Activated CD8-positive, alpha-beta T cell treated with anti-CD3 and anti-CD28 coated beads, Interleukin-2, amount 10 ng/mL, durations not matched to agents 7 days and 5 days (primary cell): Measurements from ENCODE around the gene CYP4F12. TPM values are rescaled to one million over a fixed set of nuclear protein-coding genes. Genes with fewer than 3 reads are reported as not detected.
A peak's percentile ranks its signal among the peaks of the same experiment; 100 is the strongest.
"Not testable (repeated sequence)": the region's sequence is repeated elsewhere in the genome, so short reads cannot be mapped to it uniquely, and the experiment has no call there.

Source experiments
- ATAC-seq: fragments of 150-1000 bp; cut with Tn5 transposase; one replicate; pipeline ENCODE4 v1.10.0; 2021; ENCODE audit warnings: moderate library complexity
- CTCF ChIA-PET: fragments of 350-600 bp; sonication (Branson Sonifier 250); formaldehyde crosslinking; loops from one replicate; lab custom pipeline; 2021; ENCODE audit warnings: antibody characterized with exemption; lab: Charles Lee
- POLR2A ChIA-PET: fragments of 350-600 bp; sonication (Branson Sonifier 250); formaldehyde crosslinking; loops from one replicate; lab custom pipeline; 2021; ENCODE audit warnings: antibody characterized with exemption; lab: Charles Lee
- DNase-seq: peaks from one replicate; pipeline ENCODE4 v3.0.0-alpha.2; 2020
- H3K27ac Mint-ChIP-seq: one replicate; pipeline ENCODE4 v1.8.0; 2021; ENCODE audit warnings: mild to moderate bottlenecking, mixed read lengths
- H3K27me3 Mint-ChIP-seq: one replicate; pipeline ENCODE4 v1.8.0; 2021; ENCODE audit warnings: low read depth, mixed read lengths
- H3K36me3 Mint-ChIP-seq: one replicate; pipeline ENCODE4 v1.8.0; 2021; ENCODE audit warnings: low read depth, mixed read lengths
- H3K4me1 Mint-ChIP-seq: one replicate; pipeline ENCODE4 v1.8.0; 2021; ENCODE audit warnings: low read depth, mixed read lengths
- H3K4me3 Mint-ChIP-seq: one replicate; pipeline ENCODE4 v1.8.0; 2021; ENCODE audit warnings: mild to moderate bottlenecking, mixed read lengths
- H3K9me3 Mint-ChIP-seq: one replicate; pipeline ENCODE4 v1.8.0; 2022; ENCODE audit warnings: mixed read lengths; ENCODE audit not compliant: insufficient read depth
- total RNA-seq, 2 experiments: library from RNA; stranded (reverse); gene quantifications; one replicate each; pipeline ENCODE4 v1.2.3, GENCODE V29; 2021

CYP4F12 gene
- total RNA-seq, 2 experiments from 2014 or later: not detected

DNA sequence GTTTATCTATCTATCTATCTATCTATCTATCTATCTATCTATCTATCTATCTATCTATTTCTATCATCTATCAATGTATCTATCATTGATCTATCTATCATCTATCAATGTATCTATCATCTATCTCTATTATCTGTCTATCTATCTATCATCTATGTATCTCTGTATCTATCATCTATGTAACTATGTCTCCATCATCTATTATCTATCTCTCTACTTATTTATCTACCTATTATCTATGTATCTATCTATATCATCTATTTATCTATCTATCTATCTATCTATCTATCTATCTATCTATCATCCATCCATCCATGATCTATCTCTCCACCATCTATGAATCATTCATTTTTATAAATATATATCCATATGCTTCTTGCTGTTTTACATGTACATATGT, 16.4 kb upstream of the CYP4F12 start:
- Mint-ChIP-seq H3K9me3 (no peaks in the 10 kb centered on the region), H3K36me3 (no peaks in the 10 kb centered on the region), H3K4me1 (no peaks in the 10 kb centered on the region), H3K27me3 (peaks cover 13% of the 10 kb centered on the region), H3K27ac (no peak overlapping the region), H3K4me3 (no peak overlapping the region)
- POLR2A ChIA-PET: interaction anchor here (0.6 kb wide), 1 partner anchor 259 kb away, joined by 3 read pairs; no protein-coding TSS in a partner anchor
- no peak for DNase-seq
- no peak for ATAC-seq
- CTCF ChIA-PET: no interaction called here

DNA sequence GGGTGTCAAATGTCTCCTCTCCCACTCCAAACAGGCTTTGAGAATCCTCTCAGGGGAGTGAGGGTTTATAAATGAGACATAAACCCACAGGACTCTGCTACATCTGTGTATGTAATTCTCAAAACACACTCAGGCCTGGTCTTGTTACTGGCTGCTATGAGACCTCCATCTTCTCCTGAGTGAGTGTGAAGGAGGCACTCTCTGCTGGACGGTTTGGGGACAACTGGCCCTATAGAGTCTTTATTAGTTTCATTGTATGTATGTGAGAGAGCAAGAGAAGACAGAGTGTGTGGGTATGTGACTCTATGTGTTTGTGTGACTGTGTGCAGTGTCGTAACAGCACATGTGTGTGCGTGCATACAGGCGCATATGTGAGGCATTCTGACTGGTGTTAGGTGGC, 9.6 kb upstream of the CYP4F12 start:
- no peak for ATAC-seq

DNA sequence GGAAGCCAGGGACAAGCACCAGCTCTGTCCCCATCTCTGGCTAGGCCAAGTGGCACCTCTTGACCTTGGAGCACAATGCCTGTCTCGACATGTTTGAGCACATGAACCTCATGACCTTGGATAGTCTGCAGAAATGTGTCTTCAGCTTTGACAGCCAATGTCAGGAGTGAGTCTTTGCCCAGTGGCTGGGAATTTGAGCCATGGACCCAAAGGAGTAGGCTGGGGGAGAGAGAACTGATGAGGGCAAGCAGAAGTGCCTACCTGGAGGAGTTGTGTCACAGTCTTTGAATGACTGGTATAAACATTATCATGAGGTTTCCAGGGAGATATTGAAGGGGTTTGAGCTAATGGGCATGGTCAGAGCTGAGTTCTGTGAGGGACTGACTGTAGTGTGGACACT, 6.7 kb upstream of the CYP4F12 start:
- ATAC-seq: no peak
- Mint-ChIP-seq H3K36me3 (no peaks in the 10 kb centered on the region), H3K27me3 (peaks cover 4% of the 10 kb centered on the region), H3K9me3 (no peaks in the 10 kb centered on the region), H3K4me3 (no peak overlapping the region), H3K27ac (no peak overlapping the region), H3K4me1 (no peaks in the 10 kb centered on the region)
- ChIA-PET POLR2A (no interaction called here), CTCF (no interaction called here)
- no peak for DNase-seq

More for the DNA sequence above, 9.6 kb upstream of the CYP4F12 start:
- Mint-ChIP-seq H3K9me3 (no peaks in the 10 kb centered on the region), H3K4me1 (no peaks in the 10 kb centered on the region), H3K4me3 (no peak overlapping the region), H3K27me3 (peaks cover 4% of the 10 kb centered on the region), H3K36me3 (no peaks in the 10 kb centered on the region), H3K27ac (no peak overlapping the region)
- POLR2A ChIA-PET: no interaction called here
- DNase-seq: no peak
- CTCF ChIA-PET: no interaction called here

DNA sequence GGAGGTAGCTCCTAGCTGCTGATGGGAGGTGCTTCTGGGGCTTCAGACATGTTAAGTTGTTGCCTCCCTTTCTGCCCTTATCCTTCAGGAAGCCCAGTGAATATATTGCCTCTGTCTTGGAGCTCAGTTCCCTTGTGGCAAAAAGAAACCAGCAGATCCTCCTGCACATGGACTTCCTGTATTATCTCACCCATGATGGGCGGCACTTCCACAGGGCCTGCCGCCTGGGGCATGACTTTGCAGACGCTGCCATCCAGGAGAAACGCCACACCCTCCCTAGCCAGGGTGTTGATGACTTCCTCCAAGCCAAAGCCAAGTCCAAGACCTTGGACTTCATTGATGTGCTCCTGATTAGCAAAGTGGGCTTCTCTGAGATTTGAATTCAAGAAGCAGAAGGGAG, 6.0 kb upstream of the CYP4F12 start:
- ChIA-PET CTCF (no interaction called here), POLR2A (interaction anchor here (0.6 kb wide), 1 partner anchor 9 kb away, joined by 4 read pairs; no protein-coding TSS in a partner anchor)
- no peak overlapping the region for H3K27ac Mint-ChIP-seq
- H3K4me1 Mint-ChIP-seq: no peaks in the 10 kb centered on the region
- peaks cover 4% of the 10 kb centered on the region for H3K27me3 Mint-ChIP-seq
- no peaks in the 10 kb centered on the region for H3K36me3 Mint-ChIP-seq
- no peaks in the 10 kb centered on the region for H3K9me3 Mint-ChIP-seq
- no peak overlapping the region for H3K4me3 Mint-ChIP-seq
- ATAC-seq: no peak
- no peak for DNase-seq

GRCh38 chr19:15669440-15669839, 3.4 kb upstream of the CYP4F12 start:
- ATAC-seq (no peak), DNase-seq (no peak)
- Mint-ChIP-seq H3K27ac (no peak overlapping the region), H3K36me3 (no peaks in the 10 kb centered on the region), H3K9me3 (no peaks in the 10 kb centered on the region), H3K4me3 (no peak overlapping the region), H3K27me3 (no peaks in the 10 kb centered on the region), H3K4me1 (no peaks in the 10 kb centered on the region)
- ChIA-PET POLR2A (no interaction called here), CTCF (no interaction called here)

GRCh38 chr19:15669891-15670290, 3.0 kb upstream of the CYP4F12 start:
- Mint-ChIP-seq H3K9me3 (no peaks in the 10 kb centered on the region), H3K27me3 (no peaks in the 10 kb centered on the region), H3K4me3 (no peak overlapping the region), H3K27ac (no peak overlapping the region), H3K4me1 (no peaks in the 10 kb centered on the region), H3K36me3 (no peaks in the 10 kb centered on the region)
- POLR2A ChIA-PET: no interaction called here
- DNase-seq (no peak), ATAC-seq (no peak)
- CTCF ChIA-PET: no interaction called here

GRCh38 chr19:15671237-15671821, 1.6 kb upstream of the CYP4F12 start:
- Mint-ChIP-seq H3K27me3 (no peaks in the 10 kb centered on the region), H3K27ac (no peak overlapping the region), H3K36me3 (no peaks in the 10 kb centered on the region), H3K9me3 (no peaks in the 10 kb centered on the region), H3K4me3 (no peak overlapping the region), H3K4me1 (no peaks in the 10 kb centered on the region)
- ATAC-seq (no peak), DNase-seq (no peak)
- ChIA-PET CTCF (no interaction called here), POLR2A (no interaction called here)

DNA sequence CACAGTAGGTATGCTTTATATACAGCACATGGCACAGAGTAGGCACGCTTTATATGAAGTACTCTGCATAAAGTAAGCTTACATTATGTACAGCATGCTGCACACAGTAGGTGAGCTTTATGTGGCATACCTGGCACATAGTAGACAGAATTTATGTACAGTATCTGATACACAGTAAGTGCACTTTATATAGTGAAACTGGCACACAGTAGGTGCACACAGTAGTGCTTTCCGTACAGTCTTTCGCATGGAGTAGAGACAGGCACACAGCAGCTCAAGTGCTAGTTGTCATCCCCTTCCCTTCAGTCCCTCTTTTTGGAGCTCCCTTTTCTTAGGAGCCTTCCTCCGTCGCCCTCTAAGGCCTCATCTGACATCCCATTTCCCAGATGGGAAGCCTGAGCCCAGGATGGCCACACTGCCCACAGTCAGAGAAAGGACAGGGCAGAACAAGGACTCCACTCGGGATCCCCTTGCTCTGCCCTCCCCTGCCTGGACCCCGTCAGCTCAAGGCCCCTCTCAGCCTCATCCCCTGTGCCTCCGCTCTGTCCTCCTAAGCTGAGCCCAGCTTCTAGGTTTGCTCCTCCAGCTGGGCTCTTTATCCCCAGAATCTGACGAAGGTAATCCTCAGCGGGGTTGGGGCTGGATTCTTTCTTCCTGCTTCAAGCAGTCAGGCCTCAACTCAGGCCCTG, 852 bp upstream of the CYP4F12 start:
- Mint-ChIP-seq H3K27ac (no peak overlapping the region), H3K9me3 (no peaks in the 10 kb centered on the region), H3K27me3 (no peaks in the 10 kb centered on the region), H3K36me3 (no peaks in the 10 kb centered on the region), H3K4me1 (no peaks in the 10 kb centered on the region), H3K4me3 (no peak overlapping the region)
- no peak for ATAC-seq
- ChIA-PET CTCF (no interaction called here), POLR2A (no interaction called here)
- DNase-seq: no peak

DNA sequence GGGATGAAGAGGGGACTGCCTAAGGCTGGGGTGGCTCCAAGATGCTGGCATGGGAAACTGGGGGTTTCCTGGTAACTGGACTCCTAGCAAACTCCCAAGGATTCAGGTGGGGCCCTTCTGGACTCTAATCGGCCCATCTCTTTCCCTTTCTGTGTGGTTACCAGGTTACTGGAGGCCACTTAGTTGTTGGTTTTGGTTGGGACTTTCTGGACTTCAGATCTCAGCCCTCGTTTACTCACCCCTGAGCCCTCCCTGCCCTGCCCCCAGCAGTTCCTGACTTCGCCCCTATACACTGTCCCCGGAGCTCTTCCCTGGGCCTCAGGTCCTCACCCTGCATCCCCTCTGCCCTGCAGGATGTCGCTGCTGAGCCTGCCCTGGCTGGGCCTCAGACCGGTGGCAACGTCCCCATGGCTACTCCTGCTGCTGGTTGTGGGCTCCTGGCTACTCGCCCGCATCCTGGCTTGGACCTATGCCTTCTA, 328 bp downstream of the CYP4F12 start:
- Mint-ChIP-seq H3K4me3 (no peak overlapping the region), H3K27me3 (no peaks in the 10 kb centered on the region), H3K27ac (no peak overlapping the region), H3K36me3 (no peaks in the 10 kb centered on the region), H3K4me1 (no peaks in the 10 kb centered on the region), H3K9me3 (no peaks in the 10 kb centered on the region)
- ChIA-PET POLR2A (no interaction called here), CTCF (no interaction called here)
- peak; percentile 8 for ATAC-seq
- no peak for DNase-seq

DNA sequence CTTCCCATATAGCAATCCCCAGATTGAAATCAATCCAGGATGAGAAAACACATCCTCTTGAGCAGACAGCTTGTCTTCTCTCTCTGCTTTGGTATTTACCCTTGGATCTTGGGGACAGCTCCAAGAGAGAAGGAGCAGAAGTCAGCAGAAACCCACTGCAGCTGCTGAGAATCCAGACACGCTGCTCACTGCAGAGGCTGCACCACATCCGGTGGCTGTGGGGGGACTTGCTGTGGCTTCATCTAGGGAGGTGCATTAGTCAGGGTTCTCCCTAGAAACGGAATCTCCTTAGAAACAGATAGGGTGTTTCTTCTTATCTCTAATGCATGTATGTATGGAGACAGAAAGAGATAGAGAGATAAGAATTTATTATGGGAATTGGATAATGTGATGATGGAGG, 2.7 kb downstream of the CYP4F12 start:
- POLR2A ChIA-PET: no interaction called here
- H3K27me3 Mint-ChIP-seq: no peaks in the 10 kb centered on the region
- H3K9me3 Mint-ChIP-seq: no peaks in the 10 kb centered on the region

DNA sequence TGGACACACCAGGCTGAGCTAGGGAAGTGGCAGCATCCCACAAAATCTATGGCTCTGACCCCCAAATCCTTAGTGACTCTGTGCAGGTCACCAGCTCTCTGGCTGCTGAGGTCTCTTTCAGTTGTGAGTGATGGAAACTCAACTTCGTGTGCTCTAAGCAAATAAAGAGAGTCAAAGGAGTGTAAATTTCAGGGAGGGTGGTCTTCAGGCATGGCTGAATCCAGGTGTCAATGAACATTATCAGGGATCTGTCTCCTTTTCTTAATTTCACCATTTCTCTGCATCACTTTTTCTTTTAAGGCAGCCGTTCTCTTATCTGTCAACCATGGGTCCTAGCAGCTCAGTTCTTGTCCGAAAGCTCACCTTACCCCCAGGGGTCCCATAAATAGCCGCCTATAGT, 6.2 kb downstream of the CYP4F12 start:
- H3K27me3 Mint-ChIP-seq: no peaks in the 10 kb centered on the region
- ATAC-seq (no peak), DNase-seq (no peak)
- H3K9me3 Mint-ChIP-seq: no peaks in the 10 kb centered on the region
- H3K4me1 Mint-ChIP-seq: no peaks in the 10 kb centered on the region
- POLR2A ChIA-PET: no interaction called here
- no peak overlapping the region for H3K27ac Mint-ChIP-seq
- CTCF ChIA-PET: no interaction called here
- no peaks in the 10 kb centered on the region for H3K36me3 Mint-ChIP-seq
- H3K4me3 Mint-ChIP-seq: no peak overlapping the region

More for the DNA sequence above, 2.7 kb downstream of the CYP4F12 start:
- no peaks in the 10 kb centered on the region for H3K4me1 Mint-ChIP-seq
- no peak overlapping the region for H3K27ac Mint-ChIP-seq
- H3K36me3 Mint-ChIP-seq: no peaks in the 10 kb centered on the region
- CTCF ChIA-PET: no interaction called here
- DNase-seq: no peak
- ATAC-seq: no peak
- no peak overlapping the region for H3K4me3 Mint-ChIP-seq

DNA sequence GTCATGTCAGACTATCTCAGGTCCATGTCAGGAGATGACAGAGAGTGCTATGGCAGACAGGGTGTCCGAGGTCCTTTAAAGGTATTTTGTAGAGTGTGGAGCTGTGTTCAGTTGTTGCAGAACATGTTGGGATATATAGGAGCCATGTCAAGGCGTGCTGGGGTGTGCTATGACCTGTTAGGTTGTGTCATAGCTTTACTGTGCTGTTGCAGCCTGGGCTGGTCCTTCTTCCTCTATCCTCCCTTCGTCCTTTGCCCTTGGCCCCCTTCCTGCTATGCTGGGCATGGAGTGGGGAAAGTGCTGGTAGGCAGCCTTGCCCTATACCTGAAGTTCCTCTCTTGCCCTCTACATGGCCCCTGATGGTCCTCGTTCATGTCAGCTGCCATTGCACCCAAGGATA, 7.0 kb downstream of the CYP4F12 start:
- H3K4me1 Mint-ChIP-seq, H3K27me3 Mint-ChIP-seq, ATAC-seq, H3K9me3 Mint-ChIP-seq, POLR2A ChIA-PET, H3K36me3 Mint-ChIP-seq, H3K4me3 Mint-ChIP-seq, DNase-seq, H3K27ac Mint-ChIP-seq, CTCF ChIA-PET: not testable (repeated sequence)
